Panc1 (cell line): ENCODE measurements around the gene SNX24.

ENCODE experiments used
- POLR2AphosphoS5 ChIP-seq: IDR thresholded peaks from 2 replicates; pipeline ENCODE4 v1.6.1; 2012; ENCODE audit warnings: mild to moderate bottlenecking, low read depth, low read length, moderate library complexity
- TF ChIP-seq, protein P1 (sequence below), 2 experiments: IDR thresholded peaks; 2 replicates each; pipeline ENCODE4 v1.6.1; 2011 to 2012; ENCODE audit warnings: low read depth in 2 of 2, control low read depth in 1 of 2, low read length in 1 of 2, mild to moderate bottlenecking in 1 of 2, moderate library complexity in 1 of 2; ENCODE audit not compliant: insufficient read depth in 1 of 2

DNA sequence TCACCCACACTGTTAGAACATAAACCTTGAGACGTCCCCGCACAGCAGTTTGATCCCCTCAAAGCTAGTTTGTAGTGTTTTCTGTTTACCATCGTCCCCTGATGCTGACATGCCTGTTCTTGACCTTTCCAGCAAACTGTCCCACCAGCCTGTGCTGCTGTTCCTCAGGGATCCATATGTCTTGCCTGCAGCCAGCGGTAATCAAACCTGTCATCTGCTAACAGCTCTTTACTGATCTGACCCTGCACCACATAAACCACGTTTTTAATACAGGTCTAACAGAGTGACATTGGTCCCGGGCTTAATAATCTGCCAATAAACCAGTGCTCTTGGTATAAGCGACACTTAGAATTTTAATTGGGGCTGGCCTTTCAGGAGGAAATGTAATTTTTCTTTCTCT lies 156.4 kb downstream of the SNX24 start:
- TF ChIP-seq, protein P1, sequence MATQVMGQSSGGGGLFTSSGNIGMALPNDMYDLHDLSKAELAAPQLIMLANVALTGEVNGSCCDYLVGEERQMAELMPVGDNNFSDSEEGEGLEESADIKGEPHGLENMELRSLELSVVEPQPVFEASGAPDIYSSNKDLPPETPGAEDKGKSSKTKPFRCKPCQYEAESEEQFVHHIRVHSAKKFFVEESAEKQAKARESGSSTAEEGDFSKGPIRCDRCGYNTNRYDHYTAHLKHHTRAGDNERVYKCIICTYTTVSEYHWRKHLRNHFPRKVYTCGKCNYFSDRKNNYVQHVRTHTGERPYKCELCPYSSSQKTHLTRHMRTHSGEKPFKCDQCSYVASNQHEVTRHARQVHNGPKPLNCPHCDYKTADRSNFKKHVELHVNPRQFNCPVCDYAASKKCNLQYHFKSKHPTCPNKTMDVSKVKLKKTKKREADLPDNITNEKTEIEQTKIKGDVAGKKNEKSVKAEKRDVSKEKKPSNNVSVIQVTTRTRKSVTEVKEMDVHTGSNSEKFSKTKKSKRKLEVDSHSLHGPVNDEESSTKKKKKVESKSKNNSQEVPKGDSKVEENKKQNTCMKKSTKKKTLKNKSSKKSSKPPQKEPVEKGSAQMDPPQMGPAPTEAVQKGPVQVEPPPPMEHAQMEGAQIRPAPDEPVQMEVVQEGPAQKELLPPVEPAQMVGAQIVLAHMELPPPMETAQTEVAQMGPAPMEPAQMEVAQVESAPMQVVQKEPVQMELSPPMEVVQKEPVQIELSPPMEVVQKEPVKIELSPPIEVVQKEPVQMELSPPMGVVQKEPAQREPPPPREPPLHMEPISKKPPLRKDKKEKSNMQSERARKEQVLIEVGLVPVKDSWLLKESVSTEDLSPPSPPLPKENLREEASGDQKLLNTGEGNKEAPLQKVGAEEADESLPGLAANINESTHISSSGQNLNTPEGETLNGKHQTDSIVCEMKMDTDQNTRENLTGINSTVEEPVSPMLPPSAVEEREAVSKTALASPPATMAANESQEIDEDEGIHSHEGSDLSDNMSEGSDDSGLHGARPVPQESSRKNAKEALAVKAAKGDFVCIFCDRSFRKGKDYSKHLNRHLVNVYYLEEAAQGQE (IDR thresholded peaks at IDR 0.05; ENCODE audit: insufficient read depth in 1 of 2, low read depth in 2 of 2, low read length in 1 of 2), result no peak
- no peak for TF ChIP-seq POLR2AphosphoS5
